ENCODE data around the gene ETAA1. TPM values are rescaled to one million over a fixed set of nuclear protein-coding genes. Genes with fewer than 3 reads are reported as not detected.

The ETAA1 gene
- total RNA-seq, 4 donors from 2014 or later, result 11.5 to 26.8 (median 16.9) TPM

- peaks cover 31% of the 10 kb centered on the region for H3K36me3 ChIP-seq
- no peak for TF ChIP-seq POLR2AphosphoS5 (IDR thresholded peaks at IDR 0.05)
- TF ChIP-seq CTCF (IDR thresholded peaks at IDR 0.05), result no peak
- TF ChIP-seq POLR2A (IDR thresholded peaks at IDR 0.05), result no peak
- no peak for TF ChIP-seq EP300 (IDR thresholded peaks at IDR 0.05)
- H3K9me3 ChIP-seq, result no peaks in the 10 kb centered on the region
- H3K4me1 ChIP-seq, result no peaks in the 10 kb centered on the region
- no peak overlapping the region for H3K4me3 ChIP-seq
- no peak for DNase-seq (ENCODE audit: low spot score in 2 of 2)
- no peaks in the 10 kb centered on the region for H3K27me3 ChIP-seq
- no peak overlapping the region for H3K27ac ChIP-seq
Measured at GRCh38 chr2:67408346-67408745, 11.2 kb downstream of the ETAA1 start.

DNA sequence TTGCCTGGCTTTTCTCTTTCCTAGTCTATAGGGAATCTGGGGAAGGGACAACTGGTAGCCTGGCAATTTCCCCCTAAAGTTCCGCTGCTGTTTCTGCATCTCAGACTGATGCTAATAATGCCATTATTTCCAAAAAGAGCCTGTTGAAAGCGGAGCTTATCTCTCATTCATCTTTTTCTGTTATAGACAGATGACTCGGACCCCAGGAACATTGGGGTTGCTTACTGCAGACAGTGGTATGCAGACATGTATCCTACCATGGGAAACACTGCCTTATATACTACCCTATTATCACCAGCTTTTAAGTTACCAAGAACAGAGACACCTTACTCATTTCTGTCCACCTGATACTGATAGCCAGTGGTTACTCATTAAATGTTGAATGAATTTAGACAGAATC is 15.3 kb downstream of the ETAA1 start:
- Histone ChIP-seq H3K36me3 (peaks cover 15% of the 10 kb centered on the region), H3K27me3 (no peaks in the 10 kb centered on the region), H3K9me3 (no peaks in the 10 kb centered on the region), H3K27ac (no peak overlapping the region), H3K4me1 (no peaks in the 10 kb centered on the region), H3K4me3 (no peak overlapping the region)
- DNase-seq (ENCODE audit: low spot score in 2 of 2), result no peak
- 93% methylated on average over 3 of the region's 3 CpGs for WGBS
- TF ChIP-seq POLR2AphosphoS5 (IDR thresholded peaks at IDR 0.05) (no peak), CTCF (IDR thresholded peaks at IDR 0.05) (no peak), POLR2A (IDR thresholded peaks at IDR 0.05) (no peak), EP300 (IDR thresholded peaks at IDR 0.05) (no peak)

GRCh38 chr2:67414867-67415266 is 17.7 kb downstream of the ETAA1 start:
- H3K27ac ChIP-seq, result no peak overlapping the region
- WGBS, result 90% methylated on average over 2 of the region's 2 CpGs
- no peak for DNase-seq (ENCODE audit: low spot score in 2 of 2)
- H3K9me3 ChIP-seq, result no peaks in the 10 kb centered on the region
- H3K4me1 ChIP-seq, result no peaks in the 10 kb centered on the region
- no peaks in the 10 kb centered on the region for H3K27me3 ChIP-seq
- H3K4me3 ChIP-seq, result no peak overlapping the region
- H3K36me3 ChIP-seq, result peaks cover 13% of the 10 kb centered on the region
- TF ChIP-seq EP300 (IDR thresholded peaks at IDR 0.05) (no peak), POLR2AphosphoS5 (IDR thresholded peaks at IDR 0.05) (no peak), POLR2A (IDR thresholded peaks at IDR 0.05) (no peak), CTCF (IDR thresholded peaks at IDR 0.05) (no peak)

DNA sequence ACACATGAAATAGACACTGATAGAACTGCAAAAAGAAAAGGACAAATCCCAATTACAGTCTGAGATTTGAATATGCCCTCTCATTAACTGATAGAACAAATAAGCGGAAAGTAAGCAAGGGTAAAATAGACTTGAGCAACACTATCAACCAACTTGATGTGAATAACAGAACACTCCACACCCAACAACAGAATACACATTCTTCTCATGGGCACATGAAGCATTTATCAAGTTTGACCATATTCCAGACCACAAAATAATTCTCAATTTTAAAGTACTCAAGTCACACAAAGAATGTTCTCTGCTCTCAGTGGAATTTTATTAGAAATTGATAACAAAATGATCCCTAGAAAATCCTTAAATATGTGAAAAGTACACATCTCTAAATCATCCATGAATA is 19.0 kb downstream of the ETAA1 start:
- no peak for DNase-seq (ENCODE audit: low spot score in 2 of 2)
- Histone ChIP-seq H3K27ac (no peak overlapping the region), H3K27me3 (no peaks in the 10 kb centered on the region), H3K4me3 (no peak overlapping the region), H3K9me3 (no peaks in the 10 kb centered on the region), H3K36me3 (peaks cover 4% of the 10 kb centered on the region), H3K4me1 (no peaks in the 10 kb centered on the region)
- WGBS, result 100% methylated on average over 1 of the region's 1 CpG
- TF ChIP-seq EP300 (IDR thresholded peaks at IDR 0.05) (no peak), POLR2AphosphoS5 (IDR thresholded peaks at IDR 0.05) (no peak), POLR2A (IDR thresholded peaks at IDR 0.05) (no peak), CTCF (IDR thresholded peaks at IDR 0.05) (no peak)

DNA sequence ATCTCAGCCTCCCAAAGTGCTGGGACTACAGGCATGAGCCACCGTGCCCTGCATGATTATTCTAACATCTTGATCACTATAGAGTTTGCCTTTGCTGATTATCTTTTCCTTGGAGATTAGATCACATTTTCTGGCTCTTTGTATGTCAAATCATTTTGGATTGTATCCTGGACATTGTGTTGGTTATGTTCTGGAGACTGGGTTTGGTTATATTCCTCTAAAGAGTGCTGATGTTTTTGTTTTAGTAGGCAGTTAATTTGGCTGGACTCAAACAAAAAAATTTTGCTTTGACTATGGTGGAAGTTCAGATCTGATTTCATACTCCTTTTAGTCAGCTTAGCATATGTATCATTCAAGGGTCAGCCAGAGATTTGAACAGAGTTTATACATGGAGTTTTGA is 26.4 kb downstream of the ETAA1 start:
- Histone ChIP-seq H3K27ac (no peak overlapping the region), H3K36me3 (no peaks in the 10 kb centered on the region), H3K4me3 (no peak overlapping the region), H3K4me1 (no peaks in the 10 kb centered on the region), H3K9me3 (peaks cover 7% of the 10 kb centered on the region), H3K27me3 (no peaks in the 10 kb centered on the region)
- DNase-seq (ENCODE audit: low spot score in 2 of 2), result no peak
- TF ChIP-seq POLR2AphosphoS5 (IDR thresholded peaks at IDR 0.05) (no peak), CTCF (IDR thresholded peaks at IDR 0.05) (no peak), POLR2A (IDR thresholded peaks at IDR 0.05) (no peak), EP300 (IDR thresholded peaks at IDR 0.05) (no peak)
- 95% methylated on average over 1 of the region's 1 CpG for WGBS

Measured in suprapubic skin (tissue), 4 donors.